B cell (primary cell): ENCODE results near the gene OTULINL. TPM values are rescaled to one million over a fixed set of nuclear protein-coding genes. Genes with fewer than 3 reads are reported as not detected.

Experiments used
- polyA plus RNA-seq: library from polyadenylated mRNA; depleted of rRNA; stranded (reverse); fragments of >200 nt; gene quantifications from 2 replicates; pipeline ENCODE4 v1.2.3, GENCODE V29; 2012
- total RNA-seq, 2 donors: library from RNA; stranded (reverse); fragments of 120-200 nt in 1 of 2; gene quantifications; 1 replicate in 1 of 2; 2 replicates in 1 of 2; pipeline versions ENCODE4 v1.2.3 to v1.2.4, GENCODE V29; 2013 to 2022

The OTULINL gene
- total and polyA plus RNA-seq, 2 donors (not counting 1 experiment from before 2014, with no cell fraction given), result 0.33 to 0.81 TPM

Other genes starting within 250 kb of the OTULINL start
- gene OTULIN, start 82.9 kb downstream of the OTULINL start, total RNA-seq, result 60.6 and 64.4 TPM in 2 replicates
- 8.4 and 29.1 TPM in 2 replicates for gene OTULIN, start 82.9 kb downstream of the OTULINL start, polyA plus RNA-seq